Fibroblast of peridontal ligament (primary cell): ENCODE data around the gene MDH2.
A peak's percentile ranks its signal among the peaks of the same experiment; 100 is the strongest.
"Not testable (repeated sequence)": the region's sequence is repeated elsewhere in the genome, so short reads cannot be mapped to it uniquely, and the experiment has no call there.

Experiments
- DNase-seq: peaks from one replicate; pipeline ENCODE4 v3.0.0-alpha.2; 2010; ENCODE audit errors: extremely low read depth

MDH2 gene

DNA sequence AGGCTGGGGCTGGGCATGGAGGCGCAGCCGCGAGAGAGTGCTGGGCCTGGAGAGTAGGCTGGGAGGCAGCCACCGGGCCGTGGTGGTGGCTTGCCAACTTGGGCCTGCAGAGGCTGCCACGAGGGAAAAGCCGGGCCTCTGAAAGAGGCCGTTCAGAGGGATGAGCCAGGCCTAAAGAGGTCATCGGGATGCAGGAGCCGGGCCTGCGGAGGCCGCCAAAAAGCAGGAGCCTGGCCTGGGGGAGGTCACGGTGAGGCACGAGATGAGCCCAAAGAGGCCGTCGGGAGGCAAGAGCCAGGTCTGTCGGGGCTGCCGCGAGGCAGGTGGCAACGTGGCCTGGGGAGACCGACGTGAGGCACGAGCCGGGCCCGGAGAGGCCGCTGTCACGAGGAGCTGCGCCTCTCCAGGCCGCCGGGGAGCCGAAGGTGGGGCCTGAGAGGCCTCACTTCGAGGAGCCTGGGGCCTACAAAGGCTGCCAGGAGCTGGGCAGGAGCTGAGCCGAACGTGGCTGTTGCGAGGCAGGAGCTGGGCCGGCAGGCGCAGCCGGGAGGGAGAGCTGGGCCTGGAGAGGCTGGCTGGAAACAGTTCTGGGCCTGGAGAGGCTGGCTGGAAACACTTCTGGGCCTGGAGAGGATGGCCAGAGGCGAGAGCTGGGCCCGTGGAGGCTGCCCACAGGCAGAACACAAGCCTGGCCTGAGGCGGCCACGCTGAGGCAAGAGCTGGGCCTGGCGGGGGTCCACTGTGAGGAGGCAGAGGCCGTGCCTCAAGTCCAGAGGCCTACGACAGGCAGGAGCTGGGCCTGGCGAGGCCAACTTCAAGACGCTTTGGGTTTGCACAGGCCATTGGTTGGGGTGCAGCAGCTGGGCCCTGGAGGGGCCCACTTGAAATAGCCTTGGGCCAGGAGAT, 24.6 kb downstream of the MDH2 start:
- DNase-seq, result no peak

DNA sequence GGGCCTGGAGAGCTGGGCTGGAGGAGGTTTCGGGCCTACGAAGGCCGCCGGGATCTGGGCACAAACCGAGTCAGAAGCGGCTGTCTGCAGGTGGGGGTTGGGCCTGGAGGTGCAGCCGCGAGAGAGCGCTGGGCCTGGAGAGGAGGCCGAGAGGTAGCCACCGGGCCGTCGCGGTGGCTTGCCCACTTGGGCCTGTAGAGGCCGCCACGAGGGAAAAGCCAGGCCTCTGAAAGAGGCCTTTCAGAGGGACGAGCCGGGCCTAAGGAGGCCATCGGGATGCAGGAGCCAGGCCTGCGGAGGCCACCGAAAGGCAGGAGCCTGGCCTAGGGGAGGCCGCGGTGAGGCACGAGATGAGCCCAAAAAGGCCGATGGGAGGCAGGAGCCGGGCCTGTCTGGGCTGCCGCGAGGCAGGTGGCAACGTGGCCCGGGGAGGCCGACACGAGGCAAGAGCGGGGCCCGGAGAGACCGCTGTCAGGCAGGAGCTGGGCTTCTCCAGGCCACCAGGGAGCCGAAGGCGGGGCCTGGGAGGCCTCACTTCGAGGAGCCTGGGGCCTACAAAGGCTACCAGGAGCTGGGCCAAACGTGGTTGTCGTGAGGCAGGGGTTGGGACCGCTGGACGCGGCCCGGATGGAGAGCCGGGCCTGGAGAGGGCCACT, 25.6 kb downstream of the MDH2 start:
- no peak for DNase-seq

DNA sequence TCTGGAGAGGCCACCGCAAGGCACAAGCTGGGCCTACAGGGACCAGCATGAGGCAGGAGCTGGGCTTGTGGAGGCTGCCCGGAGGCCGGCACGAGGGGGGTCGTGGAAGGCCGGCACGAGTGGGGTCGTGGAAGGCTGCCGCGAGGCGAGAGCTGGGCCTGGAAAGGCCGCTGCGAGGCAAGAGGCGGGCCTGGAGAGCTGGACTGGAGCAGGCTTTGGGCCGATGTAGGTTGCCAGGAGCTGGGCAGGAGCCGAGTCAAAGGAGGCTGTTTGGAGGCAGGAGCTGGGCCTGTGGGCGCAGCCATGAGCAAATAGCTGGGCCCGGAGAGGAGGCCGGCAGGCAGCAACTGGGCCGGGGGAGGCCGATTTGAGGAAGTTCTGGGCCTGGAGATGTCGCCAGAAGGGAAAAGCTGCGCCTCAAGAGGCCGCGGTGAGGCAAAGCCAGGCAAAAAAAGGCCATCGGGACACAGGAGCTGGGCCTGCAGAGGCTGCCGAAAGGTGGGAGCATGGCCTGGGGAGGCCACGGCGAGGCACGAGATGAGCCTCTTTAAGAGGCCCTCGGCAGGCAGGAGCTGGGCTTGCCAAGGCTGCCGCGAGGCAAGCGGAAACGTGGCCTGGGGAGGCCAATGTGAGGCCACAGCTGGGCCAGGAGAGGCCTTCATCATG, 26.5 kb downstream of the MDH2 start:
- no peak for DNase-seq

DNA sequence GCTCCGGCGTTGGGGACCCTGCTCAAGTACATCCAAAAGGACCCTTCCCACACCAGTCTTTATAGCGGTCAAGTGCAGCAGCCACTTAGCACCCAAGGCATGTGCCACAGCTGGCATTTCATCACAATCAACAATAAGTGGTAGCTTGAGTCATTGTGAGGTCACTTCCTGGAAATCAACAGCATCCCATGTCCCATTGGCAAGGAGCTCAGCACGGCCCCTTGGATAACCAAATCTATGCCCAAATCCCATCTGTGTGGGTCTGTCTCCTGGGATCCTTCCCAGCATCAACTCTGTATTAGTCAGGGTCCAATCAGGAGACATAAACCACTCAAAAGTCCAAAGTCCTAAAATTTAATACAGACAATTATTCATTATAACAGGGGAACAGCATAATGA, 27.1 kb downstream of the MDH2 start:
- peak; percentile 32 for DNase-seq

DNA sequence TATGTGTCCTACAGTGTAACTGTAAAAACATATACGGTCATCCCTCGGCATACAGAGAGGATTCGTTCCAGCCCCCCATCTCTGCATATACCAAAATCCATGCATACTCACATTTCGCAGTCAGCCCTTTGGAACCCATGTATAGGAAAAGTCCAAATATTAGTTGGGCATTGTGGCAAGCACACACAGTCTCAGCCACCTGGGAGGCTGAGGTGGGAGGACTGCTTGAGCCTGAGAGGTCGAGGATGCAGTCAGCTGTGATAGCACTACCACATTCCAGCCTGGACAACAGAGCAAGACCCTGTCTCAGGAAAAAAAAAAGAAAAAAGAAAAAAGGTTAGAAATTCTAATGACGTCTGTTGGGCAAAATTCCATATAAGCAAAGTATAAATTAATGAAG, 29.1 kb downstream of the MDH2 start:
- DNase-seq, result no peak

DNA sequence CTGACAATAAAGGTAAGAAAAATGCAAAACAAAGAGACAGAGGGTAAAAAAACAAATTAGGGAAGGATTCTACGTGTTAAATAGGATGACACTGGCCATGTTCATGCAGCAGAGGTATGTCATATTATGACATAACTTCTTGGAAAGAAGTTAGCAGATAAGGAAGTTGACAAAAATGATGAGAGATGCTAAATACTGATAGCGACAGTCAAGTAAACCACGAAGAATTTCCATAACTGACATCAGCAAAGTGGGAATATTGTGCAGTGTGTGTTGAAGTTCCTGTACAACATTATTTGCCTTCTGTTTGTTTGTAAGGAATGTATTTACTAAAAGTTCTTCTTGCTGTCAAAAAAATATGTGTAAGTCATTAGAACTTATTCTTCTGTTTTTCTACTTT, 29.5 kb downstream of the MDH2 start:
- no peak for DNase-seq

DNA sequence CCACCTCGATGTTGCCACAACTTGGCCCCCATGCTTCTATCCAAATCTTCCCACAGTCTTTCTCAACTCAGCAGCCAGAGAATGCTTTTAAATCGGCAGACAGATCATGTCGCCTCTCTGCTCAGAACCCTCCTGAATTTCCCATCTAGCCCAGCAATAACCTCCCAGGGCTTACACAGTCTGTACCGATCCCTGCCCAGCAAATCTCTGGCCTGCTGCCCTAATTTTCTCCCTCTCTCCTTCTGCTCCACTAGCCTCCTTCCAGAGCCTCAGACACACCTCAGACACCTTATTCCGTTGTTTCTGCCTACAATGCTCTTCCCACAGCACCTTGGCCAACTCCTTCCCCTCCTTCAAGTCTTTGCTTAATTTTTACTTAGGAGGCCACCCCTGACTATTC, 32.3 kb downstream of the MDH2 start:
- DNase-seq, result no peak

DNA sequence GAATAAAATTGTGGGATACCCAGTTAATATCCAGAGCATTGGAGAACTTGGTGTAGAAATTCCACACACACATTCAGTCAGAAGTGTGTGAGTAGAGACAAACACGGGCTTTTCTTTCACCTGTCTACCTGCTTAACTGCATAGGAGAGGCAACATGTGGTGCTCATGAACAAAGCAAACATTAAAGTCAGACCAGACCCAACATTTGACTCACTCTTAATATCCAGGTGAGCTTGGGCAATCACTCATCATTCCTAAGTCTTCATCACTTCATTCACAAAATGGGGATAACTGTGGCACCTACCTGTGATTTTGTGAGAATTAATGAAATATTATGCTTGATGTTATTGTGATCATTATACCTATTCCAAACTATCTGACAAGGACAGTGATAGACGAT, 36.2 kb downstream of the MDH2 start:
- DNase-seq, result not testable (repeated sequence)

DNA sequence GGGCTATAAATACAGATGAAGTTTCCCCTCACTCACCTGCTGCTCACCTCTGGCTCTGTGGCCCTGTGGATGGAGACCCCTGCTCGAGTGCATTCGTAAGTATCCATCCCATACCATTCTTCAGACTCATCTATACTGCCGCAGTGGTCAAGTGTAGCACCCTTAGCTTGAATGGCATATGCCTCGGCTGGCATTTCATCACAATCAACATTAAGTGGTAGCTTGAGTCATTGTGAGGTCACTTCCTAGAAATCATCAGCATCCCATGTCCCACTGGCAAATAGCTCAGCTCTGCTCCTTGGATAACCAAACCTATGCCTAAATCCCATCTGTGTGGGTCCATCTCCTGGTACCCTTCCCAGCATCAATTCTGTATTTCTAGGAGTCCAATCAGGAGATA, 38.2 kb downstream of the MDH2 start:
- DNase-seq, result peak; percentile 47

DNA sequence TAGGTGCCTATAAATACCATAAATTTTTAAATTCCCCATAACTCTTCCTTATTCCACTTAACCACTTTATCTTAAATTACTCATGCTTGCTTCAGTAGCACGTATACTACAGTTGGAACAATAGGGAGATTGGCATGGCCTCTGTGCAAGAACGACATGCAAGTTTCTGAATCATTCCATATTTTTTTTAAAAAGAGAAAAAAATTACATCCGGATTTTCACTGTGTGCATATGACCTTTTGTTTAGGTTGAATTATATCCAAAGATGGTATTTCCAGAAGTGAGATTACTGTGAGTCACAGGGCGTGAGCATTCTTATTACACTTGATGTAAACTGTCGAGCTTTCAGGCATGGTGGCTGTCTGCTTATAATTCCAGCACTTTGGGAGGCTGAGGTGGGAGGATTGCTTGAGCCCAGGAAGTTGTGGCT, 39.5 kb downstream of the MDH2 start:
- peak; percentile 91 for DNase-seq

DNA sequence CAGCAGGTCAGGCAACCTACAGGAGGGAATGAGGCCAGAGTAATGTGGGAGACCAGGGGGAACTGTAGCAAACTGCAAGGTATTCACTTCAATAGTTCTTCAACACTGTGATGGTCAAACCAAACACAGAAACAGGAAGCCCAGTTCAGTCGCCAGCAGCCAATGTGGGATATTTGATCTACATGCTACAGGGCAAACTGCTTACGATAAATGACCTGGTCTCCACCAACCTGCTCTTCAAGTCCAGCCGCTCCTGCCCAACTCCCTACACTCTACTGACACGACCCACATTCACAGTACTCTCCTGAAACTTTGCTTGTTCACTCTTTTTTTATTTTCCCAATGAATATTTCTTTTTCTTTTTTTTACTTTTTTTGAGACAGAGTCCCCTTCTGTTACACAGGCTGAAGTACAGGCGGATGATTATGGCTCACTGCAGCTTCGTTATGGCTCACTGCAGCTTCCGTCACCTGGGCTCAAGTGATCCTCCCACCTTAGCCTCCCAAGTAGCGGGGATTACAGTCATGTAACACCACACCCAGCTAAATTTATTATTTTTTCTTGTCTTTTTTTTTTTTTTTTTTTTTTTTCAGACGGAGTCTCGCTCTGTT, 42.1 kb downstream of the MDH2 start:
- DNase-seq, result no peak

DNA sequence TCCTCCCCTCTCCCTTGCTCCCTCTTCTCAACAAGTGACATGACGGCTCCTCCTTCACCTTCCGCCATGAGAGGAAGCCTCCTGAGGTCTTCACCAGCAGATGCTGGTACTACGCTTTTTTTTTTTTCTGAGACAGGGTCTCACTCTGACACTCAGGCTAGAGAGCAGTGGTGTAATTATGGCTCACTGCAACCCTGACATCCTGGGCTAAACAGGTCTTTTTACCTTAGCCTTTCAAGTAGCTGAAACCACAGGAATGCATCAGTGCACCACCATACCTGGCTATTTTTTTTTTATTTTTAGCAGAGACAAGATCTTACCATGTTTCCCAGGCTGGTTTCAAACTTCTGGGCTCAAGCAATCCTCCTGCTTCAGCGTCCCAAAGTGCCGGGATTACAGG, 43.6 kb downstream of the MDH2 start:
- DNase-seq, result no peak

DNA sequence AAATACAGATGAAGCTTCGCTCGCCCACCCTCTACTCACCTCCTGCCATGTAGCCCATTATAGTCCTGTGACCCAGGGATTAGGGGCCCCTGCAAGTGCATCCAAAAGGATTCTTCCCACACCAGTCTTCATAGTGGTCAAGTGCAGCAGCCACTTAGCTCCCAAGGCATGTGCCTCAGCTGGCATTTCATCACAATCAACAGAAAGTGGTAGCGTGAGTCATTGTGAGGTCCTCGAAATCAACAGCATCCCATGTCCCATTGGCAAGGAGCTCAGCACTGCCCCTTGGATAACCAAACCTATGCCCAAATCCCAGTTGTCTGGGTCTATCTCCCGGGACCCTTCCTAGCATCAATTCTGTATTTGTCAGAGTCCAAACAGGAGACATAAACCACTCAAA, 45.6 kb downstream of the MDH2 start:
- peak; percentile 40 for DNase-seq

DNA sequence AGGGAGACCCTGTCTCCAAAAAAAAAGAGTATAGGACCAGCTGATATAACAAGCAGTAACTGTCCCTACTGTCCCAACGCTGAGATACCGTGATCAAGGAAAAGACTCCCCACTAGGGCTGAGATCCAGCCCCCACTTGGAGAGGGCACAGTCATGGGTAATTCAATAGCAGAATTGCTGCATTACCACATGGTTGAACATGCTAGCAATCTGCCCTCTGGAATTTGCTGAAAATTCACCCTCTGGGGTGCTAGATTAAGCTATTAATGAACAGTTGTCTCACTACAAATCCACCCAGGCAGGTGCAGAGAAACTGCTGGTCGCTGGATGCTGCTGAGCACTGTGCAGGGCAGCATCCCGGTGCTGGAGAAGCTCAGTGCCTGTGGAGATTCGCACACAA, 46.4 kb downstream of the MDH2 start:
- DNase-seq, result not testable (repeated sequence)

DNA sequence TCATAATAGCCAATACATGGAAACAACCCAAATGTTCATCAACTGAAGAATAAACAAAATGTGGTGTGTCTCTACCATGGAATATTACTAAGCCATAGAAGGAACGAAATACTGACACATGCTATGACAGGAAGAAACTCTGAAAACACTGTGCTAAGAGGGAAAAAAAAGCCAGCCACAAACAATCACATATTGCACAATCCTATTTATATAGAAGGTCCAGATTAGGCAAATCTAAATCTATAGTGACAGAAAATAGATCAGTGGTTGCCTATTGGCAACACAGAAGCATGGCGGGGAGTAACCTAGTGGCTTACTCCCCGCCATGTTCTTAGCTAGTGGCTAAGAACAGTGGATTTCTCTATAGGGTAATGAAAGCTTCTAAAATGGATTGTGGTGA, 48.0 kb downstream of the MDH2 start:
- DNase-seq, result no peak

DNA sequence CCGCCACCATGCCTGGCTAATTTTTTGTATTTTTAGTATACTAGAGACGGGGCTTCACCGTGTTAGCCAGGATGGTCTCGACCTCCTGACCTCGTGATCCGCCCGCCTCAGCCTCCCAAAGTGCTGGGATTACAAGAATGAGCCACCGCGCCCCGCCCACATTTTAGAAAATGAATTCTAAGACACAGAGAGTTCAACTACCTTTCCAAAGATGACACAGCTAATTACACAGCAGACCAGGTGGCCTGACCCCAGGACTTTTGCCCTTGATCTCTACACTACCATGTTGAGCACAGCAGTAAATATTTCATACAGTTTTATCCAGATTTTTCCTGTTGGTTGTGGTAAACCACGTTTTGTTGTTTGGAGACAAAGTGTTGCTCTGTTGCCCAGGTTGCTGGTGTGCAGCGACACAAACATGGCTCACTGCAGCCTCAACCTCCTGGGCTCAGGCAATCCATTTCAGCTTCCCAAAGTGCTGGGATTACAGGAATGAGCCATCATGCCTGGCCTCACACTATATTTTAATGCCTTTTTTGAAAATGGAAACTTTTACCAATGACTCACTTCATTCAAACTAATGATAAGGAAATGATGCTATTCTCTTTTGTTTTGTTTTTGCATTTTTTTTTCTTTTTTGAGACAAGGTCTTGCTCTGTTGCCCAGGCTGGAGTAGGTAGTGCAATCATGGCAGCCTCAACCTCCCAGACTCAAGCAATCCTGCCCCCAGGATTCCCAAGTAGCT, 54.0 kb downstream of the MDH2 start:
- not testable (repeated sequence) for DNase-seq

DNA sequence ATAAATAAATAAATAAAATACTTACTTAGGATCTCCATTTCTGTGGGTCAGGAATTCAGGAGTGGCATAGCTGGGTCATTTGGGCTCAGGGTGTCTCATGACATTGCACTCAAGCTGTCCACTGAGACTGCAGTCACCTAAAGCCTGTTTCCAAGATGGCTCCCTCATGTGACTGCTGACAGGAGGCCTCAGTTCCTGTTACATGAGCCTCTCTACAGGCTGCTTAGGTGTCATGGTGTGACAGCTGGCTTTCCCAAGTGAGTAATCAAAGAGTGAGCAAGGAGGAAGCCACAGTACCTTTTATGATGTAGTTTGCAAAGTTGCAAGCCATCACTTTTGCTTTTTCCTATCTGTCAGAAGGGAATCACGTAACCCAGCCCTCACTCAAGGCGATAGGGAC, 55.9 kb downstream of the MDH2 start:
- DNase-seq, result not testable (repeated sequence)

DNA sequence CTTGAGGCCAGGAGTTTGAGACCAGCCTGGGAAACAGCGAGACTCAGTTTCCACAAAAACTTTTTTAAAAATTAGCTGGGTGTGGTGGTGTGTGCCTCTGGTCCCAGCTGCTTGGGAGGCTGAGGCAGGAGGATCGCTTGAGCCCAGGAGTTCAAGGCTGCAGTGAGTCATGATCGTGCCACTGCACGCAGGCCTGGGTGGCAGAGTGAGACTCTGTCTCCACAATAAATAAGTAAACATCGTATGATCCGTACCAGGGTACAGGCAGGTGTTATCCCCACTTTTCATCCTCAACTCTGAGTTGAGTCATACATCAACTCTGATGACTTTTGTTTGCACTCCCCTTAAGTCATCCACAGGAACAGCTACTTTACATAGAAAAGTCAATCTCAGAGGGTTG, 58.2 kb downstream of the MDH2 start:
- not testable (repeated sequence) for DNase-seq

DNA sequence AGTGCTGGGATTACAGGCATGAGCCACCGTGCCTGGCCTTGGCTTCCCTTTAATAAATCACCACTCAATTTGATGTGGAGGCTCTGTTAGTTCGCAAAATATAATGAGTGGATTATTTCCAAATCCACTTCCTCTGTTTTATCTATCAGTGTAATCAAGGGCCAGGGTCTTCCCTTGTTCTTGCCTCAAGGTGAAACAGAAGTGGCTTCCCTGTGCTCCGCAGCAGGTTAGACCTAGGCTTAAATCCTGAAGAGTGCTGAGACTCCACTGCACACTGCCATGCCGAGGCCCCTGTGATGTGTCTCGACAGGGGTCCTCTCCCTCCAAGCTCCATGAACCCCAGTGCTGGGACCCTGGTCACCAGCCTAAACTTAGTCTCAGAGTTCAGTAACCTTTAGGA, 59.0 kb downstream of the MDH2 start:
- no peak for DNase-seq

DNA sequence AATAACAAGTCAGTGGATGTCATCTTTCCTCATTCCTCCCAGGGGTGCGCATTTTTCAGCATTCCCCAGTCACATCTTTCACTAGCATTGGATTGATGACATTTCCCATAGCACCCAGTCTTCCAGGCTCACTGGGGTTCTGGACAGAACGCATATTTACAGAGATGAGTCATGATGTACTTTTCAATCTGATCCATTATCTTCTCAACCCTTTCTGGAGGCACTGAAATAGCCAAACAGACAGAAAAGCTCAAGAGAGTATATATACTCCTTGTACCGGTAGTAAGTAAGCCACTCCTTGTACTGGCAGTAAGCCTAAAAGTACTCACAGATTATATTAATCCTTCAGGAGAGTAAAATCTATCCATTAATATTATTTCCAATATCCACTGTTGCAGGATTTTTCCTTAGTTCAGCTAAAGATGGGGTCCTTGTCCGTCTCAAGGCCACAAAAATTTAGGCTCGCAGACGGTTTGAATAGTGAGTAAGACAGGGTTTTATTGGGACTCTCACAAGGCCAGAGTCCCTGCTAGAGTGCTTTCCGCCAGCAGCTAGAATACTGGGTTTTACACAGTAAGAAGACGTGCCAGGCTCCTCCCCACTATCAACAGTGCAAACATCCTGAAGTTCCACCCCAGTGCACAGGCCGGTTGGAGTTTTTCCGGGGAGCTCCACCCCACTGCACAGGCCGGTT, 60.8 kb downstream of the MDH2 start:
- DNase-seq, result peak; percentile 29

DNA sequence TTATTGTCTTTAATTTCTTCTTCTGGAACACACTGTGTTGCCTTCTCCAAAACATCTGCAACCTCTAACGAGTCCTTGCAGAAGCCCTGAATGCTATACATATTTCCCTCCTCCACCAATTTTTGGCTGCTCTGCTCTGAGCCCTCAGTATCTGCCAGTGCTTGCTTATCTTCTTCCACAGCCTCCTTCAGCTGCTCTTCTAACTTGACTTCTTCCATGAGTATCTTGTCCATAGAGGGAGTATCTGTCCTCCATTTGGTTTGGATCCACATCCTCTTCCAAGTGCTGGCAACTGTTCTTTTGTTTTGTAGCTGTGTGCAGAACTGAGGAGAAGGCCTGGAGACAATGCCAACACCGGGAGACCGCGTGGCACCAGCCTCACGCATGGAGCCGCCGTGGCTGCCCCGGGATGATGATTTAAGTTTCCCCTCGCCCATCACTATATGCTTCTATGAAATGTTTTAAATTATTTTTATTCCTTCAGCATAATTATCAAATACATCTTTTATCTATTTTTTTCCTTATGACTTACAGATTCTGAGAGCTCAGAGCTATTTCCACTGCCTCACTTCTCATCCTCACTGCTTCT, 65.2 kb downstream of the MDH2 start:
- DNase-seq, result not testable (repeated sequence)
